GM23338 (cell line): Measurements from ENCODE around the gene HERPUD1. TPM values are rescaled to one million over a fixed set of nuclear protein-coding genes. Genes with fewer than 3 reads are reported as not detected.

Experiments used
- ATAC-seq: fragments of 200-7000 bp; cut with Tn5 transposase; 3 replicates; pipeline ENCODE4 v1.9.1; 2020
- DNase-seq: peaks from one replicate; pipeline ENCODE4 v3.0.0-alpha.2; 2015; ENCODE audit warnings: low spot score
- H2AFZ ChIP-seq: fragments of 200-600 bp; sonication (generic); 2 replicates; pipeline ENCODE4 v1.8.0; 2016; ENCODE audit warnings: antibody characterized with exemption, mild to moderate bottlenecking, moderate library complexity
- H3F3A ChIP-seq: fragments of 200-600 bp; sonication (generic); replicated peaks from 2 replicates; pipeline ENCODE4 v1.8.0; 2017; ENCODE audit warnings: antibody characterized with exemption, mixed run types, low read depth
- H3K27ac ChIP-seq: fragments of 200-600 bp; sonication (generic); 2 replicates; pipeline ENCODE4 v1.6.1; 2016; ENCODE audit warnings: low read depth
- H3K27me3 ChIP-seq: fragments of 200-600 bp; sonication (generic); 2 replicates; pipeline ENCODE4 v1.8.0; 2016; ENCODE audit warnings: mild to moderate bottlenecking, mixed run types, moderate library complexity; ENCODE audit not compliant: insufficient read depth
- H3K36me3 ChIP-seq: fragments of 200-600 bp; sonication (generic); 2 replicates; pipeline ENCODE4 v1.8.0; 2016; ENCODE audit warnings: mild to moderate bottlenecking; ENCODE audit not compliant: insufficient read depth
- H3K4me1 ChIP-seq: fragments of 200-600 bp; sonication (generic); 2 replicates; pipeline ENCODE4 v1.8.0; 2016; ENCODE audit warnings: mild to moderate bottlenecking, moderate library complexity; ENCODE audit not compliant: insufficient read depth
- H3K4me2 ChIP-seq: fragments of 200-600 bp; sonication (generic); 2 replicates; pipeline ENCODE4 v1.7.1; 2017; ENCODE audit warnings: mixed run types
- H3K4me3 ChIP-seq: fragments of 200-600 bp; sonication (generic); 2 replicates; pipeline ENCODE4 v1.6.1; 2016; ENCODE audit warnings: mixed run types
- H3K79me2 ChIP-seq: fragments of 200-600 bp; sonication (generic); replicated peaks from 2 replicates; pipeline ENCODE4 v1.8.0; 2017; ENCODE audit warnings: mild to moderate bottlenecking; ENCODE audit not compliant: insufficient read depth
- H3K9me2 ChIP-seq: fragments of 200-600 bp; sonication (generic); 2 replicates; pipeline ENCODE4 v1.8.0; 2017; ENCODE audit not compliant: insufficient read depth
- H4K20me1 ChIP-seq: fragments of 200-600 bp; sonication (generic); replicated peaks from 2 replicates; pipeline ENCODE4 v1.8.0; 2017; ENCODE audit warnings: mild to moderate bottlenecking; ENCODE audit not compliant: insufficient read depth
- H3K27ac Mint-ChIP-seq: 2 replicates; pipeline ENCODE4 v1.8.0; 2020; ENCODE audit warnings: inconsistent platforms, mild to moderate bottlenecking, moderate library complexity, mixed read lengths
- H3K27me3 Mint-ChIP-seq: 3 replicates; pipeline ENCODE4 v1.8.0; 2022; ENCODE audit warnings: low read depth, mild to moderate bottlenecking, moderate library complexity, mixed read lengths, inconsistent platforms; ENCODE audit not compliant: insufficient read depth, poor library complexity
- H3K36me3 Mint-ChIP-seq: 3 replicates; pipeline ENCODE4 v1.8.0; 2021; ENCODE audit warnings: low read depth, mild to moderate bottlenecking, inconsistent platforms, moderate library complexity, mixed read lengths
- H3K4me1 Mint-ChIP-seq: 3 replicates; pipeline ENCODE4 v1.8.0; 2020; ENCODE audit warnings: mild to moderate bottlenecking, inconsistent platforms, mixed read lengths
- H3K4me3 Mint-ChIP-seq: 3 replicates; pipeline ENCODE4 v1.8.0; 2021; ENCODE audit warnings: moderate library complexity, mild to moderate bottlenecking, inconsistent platforms, mixed read lengths
- H3K9me3 Mint-ChIP-seq: 3 replicates; pipeline ENCODE4 v1.8.0; 2020; ENCODE audit warnings: moderate library complexity, mild to moderate bottlenecking, inconsistent platforms, mixed read lengths
- CREB1 ChIP-seq: fragments of 250-450 bp; sonication (Bioruptor Pico); IDR thresholded peaks from 2 replicates; pipeline ENCODE4 v1.5.0; 2020; ENCODE audit warnings: low read depth, mild to moderate bottlenecking, moderate library complexity
- EZH2 ChIP-seq: fragments of 200-600 bp; sonication (generic); IDR thresholded peaks from one replicate; pipeline ENCODE4 v1.8.0; 2017; ENCODE audit warnings: antibody characterized with exemption, mild to moderate bottlenecking, low read depth; ENCODE audit not compliant: unreplicated experiment
- EZH2phosphoT487 ChIP-seq: fragments of 200-600 bp; sonication (generic); IDR thresholded peaks from one replicate; pipeline ENCODE4 v1.8.1; 2018; ENCODE audit warnings: antibody characterized with exemption; ENCODE audit not compliant: unreplicated experiment
- JUNB ChIP-seq: IDR thresholded peaks from one replicate; pipeline ENCODE4 v1.6.1; 2016; ENCODE audit warnings: antibody characterized with exemption; ENCODE audit not compliant: unreplicated experiment
- NANOG ChIP-seq: IDR thresholded peaks from 2 replicates; pipeline ENCODE4 v1.6.1; 2016; ENCODE audit warnings: antibody characterized with exemption, borderline replicate concordance
- POLR2AphosphoS5 ChIP-seq: IDR thresholded peaks from 2 replicates; pipeline ENCODE4 v1.6.1; 2016; ENCODE audit warnings: antibody characterized with exemption, low read depth
- STAT1 ChIP-seq: IDR thresholded peaks from one replicate; pipeline ENCODE4 v1.6.1; 2016; ENCODE audit warnings: antibody characterized with exemption; ENCODE audit not compliant: unreplicated experiment
- ZNF114 ChIP-seq: fragments of 250-450 bp; sonication (Bioruptor Pico); IDR thresholded peaks from 2 replicates; pipeline ENCODE4 v1.5.0; 2020; ENCODE audit warnings: mild to moderate bottlenecking, moderate library complexity
- ZNF331 ChIP-seq: fragments of 250-450 bp; sonication (Bioruptor Pico); IDR thresholded peaks from 2 replicates; pipeline ENCODE4 v1.5.0; 2020; ENCODE audit warnings: low read depth, mild to moderate bottlenecking, moderate library complexity
- ZNF462 ChIP-seq: fragments of 250-450 bp; sonication (Bioruptor Pico); IDR thresholded peaks from 2 replicates; pipeline ENCODE4 v1.5.0; 2020; ENCODE audit warnings: mild to moderate bottlenecking, moderate library complexity
- polyA plus RNA-seq: library from polyadenylated mRNA; unstranded; fragments of >200 nt; fragmentation: Nextera tagmentation; extraction: Ambion mirVana; gene quantifications from 2 replicates; pipeline ENCODE4 v1.2.1, GENCODE V29; 2016
- total RNA-seq: library from RNA; depleted of rRNA; stranded (reverse); fragments of >200 nt; shearing (Covaris generic); gene quantifications from 2 replicates; pipeline ENCODE4 v1.2.3, GENCODE V29; 2014
- TF ChIP-seq, protein P1 (sequence below): IDR thresholded peaks from 2 replicates; pipeline ENCODE4 v1.6.1; 2016; ENCODE audit warnings: antibody characterized with exemption
- TF ChIP-seq, protein P2 (sequence below), 2 experiments: fragments of 200-600 bp in 1 of 2; sonication (generic) in 1 of 2; conservative IDR thresholded peaks; 2 replicates each; pipeline versions ENCODE4 v1.5.1 to v1.6.1; 2016 to 2017; ENCODE audit warnings: antibody characterized with exemption in 2 of 2, low read depth in 2 of 2, mild to moderate bottlenecking in 2 of 2, moderate library complexity in 1 of 2

The HERPUD1 gene
- total and polyA plus RNA-seq, 2 experiments from 2014 or later: 41.1 to 44.1 TPM

GRCh38 chr16:56929639-56930038, 2.3 kb upstream of the HERPUD1 start:
- 0 out of 3 replicates have a peak, but pooled peaks cover 2% of the 10 kb centered on the region for H3K9me3 Mint-ChIP-seq
- Histone ChIP-seq H3K36me3 (no peaks in the 10 kb centered on the region), H3K4me2 (no peak overlapping the region), H3K4me3 (no peak overlapping the region), H4K20me1 (peaks cover 9% of the 10 kb centered on the region; the same call in 1 of the 2 replicates), H3K9me2 (no peaks in the 10 kb centered on the region), H3K27ac (no peak overlapping the region), H3K79me2 (peaks cover 24% of the 10 kb centered on the region), H3K4me1 (peaks cover 16% of the 10 kb centered on the region), H3K27me3 (no peaks in the 10 kb centered on the region), H3F3A (no peaks in the 10 kb centered on the region), H2AFZ (no peak overlapping the region)
- no peak for TF ChIP-seq STAT1
- no peak for TF ChIP-seq EZH2
- peaks cover 7% of the 10 kb centered on the region for H3K27me3 Mint-ChIP-seq
- peaks cover 17% of the 10 kb centered on the region; the same call in 2 of the 3 replicates for H3K4me1 Mint-ChIP-seq
- no peak overlapping the region for H3K4me3 Mint-ChIP-seq
- no peak for DNase-seq
- H3K27ac Mint-ChIP-seq: no peak overlapping the region
- peaks cover 8% of the 10 kb centered on the region; the same call in 2 of the 3 replicates for H3K36me3 Mint-ChIP-seq
- no peak for ATAC-seq

- Histone ChIP-seq H3K27ac (0 out of 2 replicates have a peak overlapping the region, but pooled peaks have one; percentile 9), H3K4me2 (peak overlapping the region; percentile 99), H3K36me3 (peaks cover 9% of the 10 kb centered on the region), H3K9me2 (no peaks in the 10 kb centered on the region), H3K4me1 (peaks cover 16% of the 10 kb centered on the region), H4K20me1 (peaks cover 17% of the 10 kb centered on the region; the same call in 1 of the 2 replicates), H3K4me3 (no peak overlapping the region), H3K27me3 (no peaks in the 10 kb centered on the region), H3F3A (no peaks in the 10 kb centered on the region), H2AFZ (peak overlapping the region; percentile 95; the same call in 1 of the 2 replicates), H3K79me2 (peaks cover 34% of the 10 kb centered on the region)
- ATAC-seq: no peak
- Mint-ChIP-seq H3K36me3 (peaks cover 19% of the 10 kb centered on the region), H3K4me1 (peaks cover 19% of the 10 kb centered on the region; the same call in 2 of the 3 replicates), H3K4me3 (peak overlapping the region; percentile 62; the same call in 2 of the 3 replicates), H3K27me3 (peaks cover 7% of the 10 kb centered on the region), H3K9me3 (0 out of 3 replicates have a peak, but pooled peaks cover 2% of the 10 kb centered on the region), H3K27ac (peak overlapping the region; percentile 98)
- peak; percentile 47 for DNase-seq
- TF ChIP-seq ZNF114 (CRISPR knock-in tag) (no peak), POLR2AphosphoS5 (no peak), ZNF462 (no peak), JUNB (no peak), EZH2phosphoT487 (no peak), STAT1 (no peak), EZH2 (no peak), NANOG (no peak), CREB1 (CRISPR knock-in tag) (no peak), ZNF331 (CRISPR knock-in tag) (no peak)
- TF ChIP-seq, protein P1, sequence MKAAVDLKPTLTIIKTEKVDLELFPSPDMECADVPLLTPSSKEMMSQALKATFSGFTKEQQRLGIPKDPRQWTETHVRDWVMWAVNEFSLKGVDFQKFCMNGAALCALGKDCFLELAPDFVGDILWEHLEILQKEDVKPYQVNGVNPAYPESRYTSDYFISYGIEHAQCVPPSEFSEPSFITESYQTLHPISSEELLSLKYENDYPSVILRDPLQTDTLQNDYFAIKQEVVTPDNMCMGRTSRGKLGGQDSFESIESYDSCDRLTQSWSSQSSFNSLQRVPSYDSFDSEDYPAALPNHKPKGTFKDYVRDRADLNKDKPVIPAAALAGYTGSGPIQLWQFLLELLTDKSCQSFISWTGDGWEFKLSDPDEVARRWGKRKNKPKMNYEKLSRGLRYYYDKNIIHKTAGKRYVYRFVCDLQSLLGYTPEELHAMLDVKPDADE: no peak
- TF ChIP-seq, protein P2, sequence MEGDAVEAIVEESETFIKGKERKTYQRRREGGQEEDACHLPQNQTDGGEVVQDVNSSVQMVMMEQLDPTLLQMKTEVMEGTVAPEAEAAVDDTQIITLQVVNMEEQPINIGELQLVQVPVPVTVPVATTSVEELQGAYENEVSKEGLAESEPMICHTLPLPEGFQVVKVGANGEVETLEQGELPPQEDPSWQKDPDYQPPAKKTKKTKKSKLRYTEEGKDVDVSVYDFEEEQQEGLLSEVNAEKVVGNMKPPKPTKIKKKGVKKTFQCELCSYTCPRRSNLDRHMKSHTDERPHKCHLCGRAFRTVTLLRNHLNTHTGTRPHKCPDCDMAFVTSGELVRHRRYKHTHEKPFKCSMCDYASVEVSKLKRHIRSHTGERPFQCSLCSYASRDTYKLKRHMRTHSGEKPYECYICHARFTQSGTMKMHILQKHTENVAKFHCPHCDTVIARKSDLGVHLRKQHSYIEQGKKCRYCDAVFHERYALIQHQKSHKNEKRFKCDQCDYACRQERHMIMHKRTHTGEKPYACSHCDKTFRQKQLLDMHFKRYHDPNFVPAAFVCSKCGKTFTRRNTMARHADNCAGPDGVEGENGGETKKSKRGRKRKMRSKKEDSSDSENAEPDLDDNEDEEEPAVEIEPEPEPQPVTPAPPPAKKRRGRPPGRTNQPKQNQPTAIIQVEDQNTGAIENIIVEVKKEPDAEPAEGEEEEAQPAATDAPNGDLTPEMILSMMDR (conservative IDR thresholded peaks at IDR 0.05; ENCODE audit: low read depth in 2 of 2): no peak
These were observed 1.3 kb upstream of the HERPUD1 start for GRCh38 chr16:56930486-56931270.
